Measurements from ENCODE around the gene LUZP4. TPM values are rescaled to one million over a fixed set of nuclear protein-coding genes. Genes with fewer than 3 reads are reported as not detected.

LUZP4 gene
- total RNA-seq, 4 donors from 2014 or later = not detected

GRCh38 chrX:115333446-115333845, 43.9 kb downstream of the LUZP4 start:
- Histone ChIP-seq H3K27ac (no peak overlapping the region), H3K27me3 (no peaks in the 10 kb centered on the region), H3K9me3 (no peaks in the 10 kb centered on the region), H3K4me1 (no peaks in the 10 kb centered on the region), H3K36me3 (no peaks in the 10 kb centered on the region), H3K4me3 (no peak overlapping the region)
- intact Hi-C loops (cut with DNase I) = loop anchor here (10.0 kb wide), 1 partner anchor 311 kb away; no protein-coding TSS in a partner anchor
- no peak for TF ChIP-seq CTCF (IDR thresholded peaks at IDR 0.05)
- TF ChIP-seq POLR2A (IDR thresholded peaks at IDR 0.05) = no peak
- 52 to 70% methylated on average over 5 to 6 of the region's 6 CpGs for WGBS, 2 donors
- no peak for DNase-seq

GRCh38 chrX:115337491-115338144, 48.1 kb downstream of the LUZP4 start:
- 32 to 48% methylated on average over 5 of the region's 5 CpGs for WGBS, 2 donors
- DNase-seq = no peak
- no peak for TF ChIP-seq POLR2A (IDR thresholded peaks at IDR 0.05)
- no peak for TF ChIP-seq CTCF (IDR thresholded peaks at IDR 0.05)
- Histone ChIP-seq H3K27ac (no peak overlapping the region), H3K4me1 (no peaks in the 10 kb centered on the region), H3K4me3 (no peak overlapping the region), H3K27me3 (no peaks in the 10 kb centered on the region), H3K36me3 (no peaks in the 10 kb centered on the region), H3K9me3 (no peaks in the 10 kb centered on the region)
- intact Hi-C loops (cut with DNase I) = loop anchor here (10.0 kb wide), 1 partner anchor 307 kb away; no protein-coding TSS in a partner anchor

- WGBS, 2 donors = 42 to 60% methylated on average over 2 to 3 of the region's 3 CpGs
- Histone ChIP-seq H3K4me3 (no peak overlapping the region), H3K4me1 (peaks cover 0 to 2% (median 1%) of the 10 kb centered on the region in 3 donors), H3K9me3 (no peaks in the 10 kb centered on the region), H3K36me3 (no peaks in the 10 kb centered on the region), H3K27ac (no peak overlapping the region), H3K27me3 (no peaks in the 10 kb centered on the region)
- TF ChIP-seq POLR2A (IDR thresholded peaks at IDR 0.05) (no peak), CTCF (IDR thresholded peaks at IDR 0.05) (no peak)
- intact Hi-C loops (cut with DNase I) = loop anchor here (10.0 kb wide), 1 partner anchor 305 kb away; no protein-coding TSS in a partner anchor
- DNase-seq = no peak
These were observed 50.0 kb downstream of the LUZP4 start for GRCh38 chrX:115339441-115340025.

- H3K9me3 ChIP-seq = no peaks in the 10 kb centered on the region
- no peak overlapping the region for H3K27ac ChIP-seq
- peaks cover 0 to 8% (median 8%) of the 10 kb centered on the region in 3 donors for H3K4me1 ChIP-seq
- TF ChIP-seq POLR2A (IDR thresholded peaks at IDR 0.05) (no peak), CTCF (IDR thresholded peaks at IDR 0.05) (no peak)
- no peak for DNase-seq
- no peaks in the 10 kb centered on the region for H3K36me3 ChIP-seq
- intact Hi-C loops (cut with DNase I) = no loop called here
- H3K4me3 ChIP-seq = no peak overlapping the region
- H3K27me3 ChIP-seq = no peaks in the 10 kb centered on the region
- WGBS, 2 donors = 53 to 64% methylated on average over 1 of the region's 1 CpG
These were observed 51.9 kb downstream of the LUZP4 start for GRCh38 chrX:115341421-115341820.

GRCh38 chrX:115344885-115345614, 55.5 kb downstream of the LUZP4 start:
- Histone ChIP-seq H3K4me1 (peaks cover 0 to 8% (median 8%) of the 10 kb centered on the region in 3 donors), H3K9me3 (no peaks in the 10 kb centered on the region), H3K4me3 (no peak overlapping the region), H3K27me3 (no peaks in the 10 kb centered on the region), H3K27ac (peak overlapping the region in 3 of 4 donors; percentile 64 to 82 (median 81)), H3K36me3 (no peaks in the 10 kb centered on the region)
- peak; percentile 2 for DNase-seq
- TF ChIP-seq POLR2A (IDR thresholded peaks at IDR 0.05) (no peak), CTCF (IDR thresholded peaks at IDR 0.05) (no peak)
- intact Hi-C loops (cut with DNase I) = no loop called here
- 20 to 21% methylated on average over 1 to 3 of the region's 3 CpGs for WGBS, 2 donors
